Endothelial cell of umbilical vein (primary cell): ENCODE data around the gene SIAH3.

Experiments
- EZH2 ChIP-seq: IDR thresholded peaks from 2 replicates; pipeline ENCODE4 v1.6.1; 2012; ENCODE audit warnings: borderline replicate concordance, low read depth, mild to moderate bottlenecking, moderate library complexity, low read length, inconsistent platforms; ENCODE audit not compliant: severe bottlenecking
- POLR2A ChIP-seq: IDR thresholded peaks from 2 replicates; pipeline ENCODE4 v1.6.1; 2012; ENCODE audit warnings: low read depth, mild to moderate bottlenecking, control low read depth, low read length
- TF ChIP-seq, protein P1 (sequence below), 2 donors: IDR thresholded peaks; 1 replicate in 1 of 2; 2 replicates in 1 of 2; pipeline ENCODE4 v1.5.1; 2011; ENCODE audit warnings: low read length in 2 of 2, mild to moderate bottlenecking in 2 of 2, moderate library complexity in 2 of 2, control low read depth in 1 of 2, inconsistent platforms in 1 of 2, low read depth in 1 of 2; ENCODE audit not compliant: insufficient read depth in 1 of 2; ENCODE audit errors: extremely low read depth in 1 of 2

DNA sequence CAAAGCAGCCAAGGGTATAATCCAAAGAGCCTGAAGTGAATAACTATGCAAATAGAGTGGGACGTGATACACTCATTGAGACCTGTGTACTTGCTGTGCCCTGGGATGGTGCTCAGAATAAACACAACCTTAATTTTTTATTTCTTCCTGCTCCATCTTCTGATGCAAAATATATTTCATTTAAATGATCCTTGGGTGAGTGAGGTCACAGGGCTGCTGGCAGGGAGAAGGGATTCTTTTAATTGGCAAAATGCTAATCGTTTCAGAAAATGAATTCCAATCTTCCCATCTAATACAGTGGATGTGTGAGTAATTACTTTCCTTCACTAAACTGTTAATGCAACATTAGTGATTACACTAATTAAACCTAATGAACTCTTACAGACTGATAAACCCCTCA lies 63.5 kb downstream of the SIAH3 start:
- TF ChIP-seq, protein P1, sequence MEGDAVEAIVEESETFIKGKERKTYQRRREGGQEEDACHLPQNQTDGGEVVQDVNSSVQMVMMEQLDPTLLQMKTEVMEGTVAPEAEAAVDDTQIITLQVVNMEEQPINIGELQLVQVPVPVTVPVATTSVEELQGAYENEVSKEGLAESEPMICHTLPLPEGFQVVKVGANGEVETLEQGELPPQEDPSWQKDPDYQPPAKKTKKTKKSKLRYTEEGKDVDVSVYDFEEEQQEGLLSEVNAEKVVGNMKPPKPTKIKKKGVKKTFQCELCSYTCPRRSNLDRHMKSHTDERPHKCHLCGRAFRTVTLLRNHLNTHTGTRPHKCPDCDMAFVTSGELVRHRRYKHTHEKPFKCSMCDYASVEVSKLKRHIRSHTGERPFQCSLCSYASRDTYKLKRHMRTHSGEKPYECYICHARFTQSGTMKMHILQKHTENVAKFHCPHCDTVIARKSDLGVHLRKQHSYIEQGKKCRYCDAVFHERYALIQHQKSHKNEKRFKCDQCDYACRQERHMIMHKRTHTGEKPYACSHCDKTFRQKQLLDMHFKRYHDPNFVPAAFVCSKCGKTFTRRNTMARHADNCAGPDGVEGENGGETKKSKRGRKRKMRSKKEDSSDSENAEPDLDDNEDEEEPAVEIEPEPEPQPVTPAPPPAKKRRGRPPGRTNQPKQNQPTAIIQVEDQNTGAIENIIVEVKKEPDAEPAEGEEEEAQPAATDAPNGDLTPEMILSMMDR (IDR thresholded peaks at IDR 0.05; ENCODE audit: extremely low read depth in 1 of 2, insufficient read depth in 1 of 2, low read depth in 1 of 2, low read length in 2 of 2): no peak
- TF ChIP-seq POLR2A: no peak
- no peak for TF ChIP-seq EZH2
